Kidney (tissue), 14 donors: Measurements from ENCODE around the gene MMP2. TPM values are rescaled to one million over a fixed set of nuclear protein-coding genes. Genes with fewer than 3 reads are reported as not detected.

Source experiments
- DNase-seq, 5 donors: peaks; one replicate each; pipeline ENCODE4 v3.0.0-alpha.2; 2013 to 2020
- FAIRE-seq: peaks from 2 replicates; lab custom pipeline; 2012; peaks lifted over from hg19 to GRCh38; lab: Jason Lieb, UNC
- H3K27ac ChIP-seq, 2 donors: one replicate each; pipeline ENCODE4 v1.7.0; 2013; ENCODE audit warnings: low read depth in 2 of 2, low read length in 2 of 2, inconsistent platforms in 1 of 2
- H3K27me3 ChIP-seq: one replicate; pipeline ENCODE4 v1.7.1; 2013; ENCODE audit warnings: low read length, inconsistent platforms; ENCODE audit not compliant: control insufficient read depth, insufficient read depth
- H3K36me3 ChIP-seq, 3 donors: one replicate each; pipeline versions ENCODE4 v1.7.0 to v1.7.1; 2013; ENCODE audit warnings: low read length in 3 of 3, control low read depth in 1 of 3, inconsistent platforms in 1 of 3; ENCODE audit not compliant: insufficient read depth in 3 of 3, control insufficient read depth in 2 of 3
- H3K4me1 ChIP-seq, 3 donors: one replicate each; pipeline versions ENCODE4 v1.7.0 to v1.7.1; 2013; ENCODE audit warnings: low read length in 3 of 3, inconsistent platforms in 1 of 3, low read depth in 1 of 3; ENCODE audit not compliant: control insufficient read depth in 2 of 3, insufficient read depth in 2 of 3
- H3K4me3 ChIP-seq, 3 donors: one replicate each; pipeline versions ENCODE4 v1.7.0 to v1.8.1; 2013; ENCODE audit warnings: low read length in 3 of 3, control low read depth in 1 of 3, inconsistent platforms in 1 of 3
- H3K9ac ChIP-seq, 3 donors: one replicate each; pipeline versions ENCODE4 v1.7.0 to v1.7.1; 2013; ENCODE audit warnings: low read length in 3 of 3, control low read depth in 1 of 3, inconsistent platforms in 1 of 3
- H3K9me3 ChIP-seq, 3 donors: one replicate each; pipeline versions ENCODE4 v1.7.0 to v1.7.1; 2013; ENCODE audit warnings: low read length in 3 of 3, control low read depth in 1 of 3, inconsistent platforms in 1 of 3; ENCODE audit not compliant: control insufficient read depth in 2 of 3, insufficient read depth in 1 of 3
- intact Hi-C: fragments of 100-400 bp; cut with DNase I; formaldehyde crosslinking; loops from one replicate; pipeline ENCODE4 v1.11.1; 2022
- polyA plus RNA-seq: library from polyadenylated mRNA; stranded (reverse); fragments of 350-450 nt; fragmentation: Illumina TruSeq; extraction: RNeasy Lipid Tissue Mini Kit (QIAGEN cat#74804); gene quantifications from one replicate; pipeline ENCODE4 v1.2.3, GENCODE V29; 2014; ENCODE audit warnings: low read depth, low replicate concordance; ENCODE audit not compliant: insufficient read depth
- total RNA-seq: library from RNA; stranded (reverse); fragmentation: NEBNext Ultra II Directional; extraction: Animal tissue kit (Norgen Biotek cat#: 25700); gene quantifications from one replicate; pipeline ENCODE4 v1.2.1, GENCODE V29; 2021
- TF ChIP-seq, protein P1 (sequence below): IDR thresholded peaks from 3 replicates; pipeline ENCODE4 v1.5.1; 2012; ENCODE audit warnings: mild to moderate bottlenecking, moderate library complexity, borderline replicate concordance; ENCODE audit not compliant: insufficient read depth; ENCODE audit errors: extremely low read depth
- donor health status: control.
- donor health status: control.
- donor health status: control.
- donor health status: control.
- donor health status: control.
- donor health status: DM: yes; HTN: yes; CAD: no.
- donor health status: Normal renal cell carcinoma (clear cell type).

Gene MMP2
- total and polyA plus RNA-seq, 2 donors from 2014 or later = 44.3 to 101 TPM

DNA sequence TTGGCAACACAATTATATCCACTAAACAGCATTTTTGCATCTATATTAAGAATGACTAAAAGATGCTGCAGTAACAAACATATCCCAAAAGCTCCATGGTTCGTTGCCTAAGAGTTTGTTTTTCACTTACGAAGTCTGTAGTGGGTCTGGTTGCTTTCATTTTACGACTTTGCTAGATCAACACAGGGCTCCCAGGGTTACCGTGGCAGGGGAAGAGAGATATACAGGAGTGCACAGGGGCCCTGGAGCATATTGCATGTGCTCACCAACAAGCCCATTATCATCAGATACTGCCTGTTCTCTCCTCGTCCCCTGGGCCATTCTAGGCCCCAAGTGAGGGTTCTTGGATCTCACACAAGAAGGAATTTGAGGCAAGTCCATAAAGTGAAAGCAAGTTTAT is 3.1 kb upstream of the MMP2 start:
- TF ChIP-seq, protein P1, sequence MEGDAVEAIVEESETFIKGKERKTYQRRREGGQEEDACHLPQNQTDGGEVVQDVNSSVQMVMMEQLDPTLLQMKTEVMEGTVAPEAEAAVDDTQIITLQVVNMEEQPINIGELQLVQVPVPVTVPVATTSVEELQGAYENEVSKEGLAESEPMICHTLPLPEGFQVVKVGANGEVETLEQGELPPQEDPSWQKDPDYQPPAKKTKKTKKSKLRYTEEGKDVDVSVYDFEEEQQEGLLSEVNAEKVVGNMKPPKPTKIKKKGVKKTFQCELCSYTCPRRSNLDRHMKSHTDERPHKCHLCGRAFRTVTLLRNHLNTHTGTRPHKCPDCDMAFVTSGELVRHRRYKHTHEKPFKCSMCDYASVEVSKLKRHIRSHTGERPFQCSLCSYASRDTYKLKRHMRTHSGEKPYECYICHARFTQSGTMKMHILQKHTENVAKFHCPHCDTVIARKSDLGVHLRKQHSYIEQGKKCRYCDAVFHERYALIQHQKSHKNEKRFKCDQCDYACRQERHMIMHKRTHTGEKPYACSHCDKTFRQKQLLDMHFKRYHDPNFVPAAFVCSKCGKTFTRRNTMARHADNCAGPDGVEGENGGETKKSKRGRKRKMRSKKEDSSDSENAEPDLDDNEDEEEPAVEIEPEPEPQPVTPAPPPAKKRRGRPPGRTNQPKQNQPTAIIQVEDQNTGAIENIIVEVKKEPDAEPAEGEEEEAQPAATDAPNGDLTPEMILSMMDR = no peak
- Histone ChIP-seq H3K9ac (no peak overlapping the region), H3K9me3 (no peaks in the 10 kb centered on the region), H3K36me3 (no peaks in the 10 kb centered on the region), H3K4me1 (peaks cover 0 to 4% (median 0%) of the 10 kb centered on the region in 3 donors), H3K27ac (peak overlapping the region in 1 of 2 donors; percentile 9), H3K27me3 (peaks cover under 1% of the 10 kb centered on the region), H3K4me3 (no peak overlapping the region)
- intact Hi-C loops = no loop called here
- FAIRE-seq (no peak), DNase-seq (peak in 2 of 5 donors; percentile 36 to 41)

DNA sequence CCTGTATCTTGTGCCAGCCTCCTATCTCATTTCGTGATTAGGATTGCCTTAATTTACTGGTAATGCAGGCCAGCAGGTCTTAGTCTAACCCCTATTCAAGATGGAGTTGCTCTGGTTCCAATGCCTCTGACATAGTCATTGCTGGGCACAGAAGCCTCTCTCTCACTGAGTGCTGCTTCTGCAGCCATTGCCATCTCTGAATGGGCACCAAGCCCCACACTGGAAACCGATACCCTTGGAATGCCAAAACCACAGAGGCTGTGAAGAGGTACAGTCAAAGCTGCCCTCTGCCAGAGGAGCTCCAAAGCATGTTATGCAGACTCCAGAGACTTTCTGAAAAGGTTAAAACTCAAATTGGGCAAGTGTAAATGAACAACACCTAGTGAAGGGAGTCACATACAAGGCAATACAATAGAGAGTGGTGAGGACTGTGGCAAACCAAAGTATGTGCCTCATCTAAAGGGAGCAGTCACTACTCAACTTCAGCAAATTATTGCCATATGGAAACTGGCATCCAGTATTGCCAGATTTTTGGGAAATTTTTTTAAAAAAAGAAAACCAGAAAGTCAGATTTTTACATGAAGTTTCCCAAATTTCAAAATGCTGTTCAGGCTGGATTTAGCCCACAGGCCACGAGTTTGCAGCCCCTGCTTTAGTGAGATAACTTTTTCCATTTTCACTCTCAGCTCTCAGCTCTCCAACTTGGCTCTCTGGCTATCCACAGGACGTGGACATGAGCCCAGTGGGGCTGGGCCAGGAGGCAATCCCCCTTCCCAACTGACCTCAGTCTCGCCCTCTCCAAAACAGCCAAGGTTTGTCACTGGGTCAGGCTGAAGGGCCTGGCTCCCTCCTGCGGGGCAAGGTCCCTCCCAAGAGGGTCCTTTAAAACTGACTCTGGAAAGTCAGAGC is 2.1 kb upstream of the MMP2 start:
- H3K27ac ChIP-seq = no peak overlapping the region
- H3K36me3 ChIP-seq = no peaks in the 10 kb centered on the region
- FAIRE-seq (no peak), DNase-seq (no peak)
- H3K4me3 ChIP-seq = no peak overlapping the region
- peaks cover 0 to 4% (median 0%) of the 10 kb centered on the region in 3 donors for H3K4me1 ChIP-seq
- no peak overlapping the region for H3K9ac ChIP-seq
- TF ChIP-seq, protein P1 = no peak
- peaks cover 7% of the 10 kb centered on the region for H3K27me3 ChIP-seq
- H3K9me3 ChIP-seq = no peaks in the 10 kb centered on the region
- intact Hi-C loops = no loop called here

- DNase-seq (no peak), FAIRE-seq (no peak)
- Histone ChIP-seq H3K4me1 (peaks cover 0 to 4% (median 0%) of the 10 kb centered on the region in 3 donors), H3K4me3 (no peak overlapping the region), H3K36me3 (no peaks in the 10 kb centered on the region), H3K9ac (no peak overlapping the region), H3K27me3 (peaks cover 7% of the 10 kb centered on the region), H3K27ac (no peak overlapping the region), H3K9me3 (no peaks in the 10 kb centered on the region)
- TF ChIP-seq, protein P1 = no peak
- intact Hi-C loops = no loop called here
Measured at GRCh38 chr16:55477736-55478135, 1.3 kb upstream of the MMP2 start.
